HCEC 1CT (cell line): Measurements from ENCODE around the gene NR2C1.
A peak's percentile ranks its signal among the peaks of the same experiment; 100 is the strongest.

Experiments
- DNase-seq: peaks from one replicate; pipeline ENCODE4 v3.0.0-alpha.2; 2017

The NR2C1 gene

DNA sequence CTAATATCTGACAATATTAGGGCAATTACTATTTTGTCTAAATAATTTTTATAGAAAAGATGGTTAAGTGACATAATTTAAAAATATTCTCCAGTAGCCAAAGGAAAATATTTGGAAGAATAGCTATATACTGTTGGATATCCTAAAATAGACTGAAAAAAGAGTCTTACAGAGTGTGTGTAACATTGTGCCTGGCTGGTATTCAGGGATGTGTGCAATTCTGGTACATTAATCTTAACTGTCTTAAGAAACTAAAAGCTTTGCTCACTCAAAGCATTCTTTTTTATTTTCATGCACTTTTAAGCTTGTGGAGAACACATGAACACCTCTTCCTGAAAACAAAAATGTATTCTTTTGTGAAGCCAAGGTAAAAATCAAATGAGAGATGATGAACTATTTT lies 10.1 kb upstream of the NR2C1 start:
- no peak for DNase-seq

DNA sequence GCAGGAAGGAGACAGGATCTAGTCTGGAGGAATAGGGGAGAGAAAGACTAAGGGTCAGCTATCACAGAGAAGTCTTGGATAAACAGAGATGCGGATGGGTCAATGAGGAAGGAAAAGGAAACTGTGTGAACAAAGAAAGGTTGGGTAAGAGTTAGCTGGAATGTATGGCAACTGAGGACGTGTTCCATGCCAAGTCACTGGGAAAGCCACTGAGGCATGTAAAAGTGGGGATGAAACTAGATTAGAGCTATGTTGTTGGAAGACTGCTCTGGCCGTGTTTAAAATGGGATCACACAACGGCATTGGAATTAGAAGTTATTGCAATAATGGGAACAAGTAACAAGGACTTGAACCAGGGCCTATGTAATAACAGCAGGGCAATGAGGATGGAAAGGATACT lies 3.9 kb upstream of the NR2C1 start:
- no peak for DNase-seq

DNA sequence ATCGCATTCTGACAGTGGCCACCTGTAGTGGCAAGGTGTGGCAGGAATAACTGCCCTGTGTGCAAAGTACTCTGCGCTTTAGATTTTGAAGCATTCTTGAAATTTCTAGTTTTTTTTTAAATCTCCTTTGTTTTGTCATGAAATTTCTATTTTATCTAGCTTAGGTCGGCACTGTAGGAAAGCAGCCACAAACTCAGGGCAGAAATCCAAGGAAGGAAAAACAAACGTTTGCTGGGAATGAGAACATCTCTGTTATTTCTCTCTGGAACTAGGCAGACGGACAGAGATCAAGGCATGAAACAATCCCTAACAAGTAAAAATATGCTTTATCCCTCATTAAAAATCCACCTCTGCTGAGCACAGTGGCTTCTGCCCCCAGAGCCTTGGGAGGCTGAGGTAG lies 1.3 kb upstream of the NR2C1 start:
- no peak for DNase-seq

DNA sequence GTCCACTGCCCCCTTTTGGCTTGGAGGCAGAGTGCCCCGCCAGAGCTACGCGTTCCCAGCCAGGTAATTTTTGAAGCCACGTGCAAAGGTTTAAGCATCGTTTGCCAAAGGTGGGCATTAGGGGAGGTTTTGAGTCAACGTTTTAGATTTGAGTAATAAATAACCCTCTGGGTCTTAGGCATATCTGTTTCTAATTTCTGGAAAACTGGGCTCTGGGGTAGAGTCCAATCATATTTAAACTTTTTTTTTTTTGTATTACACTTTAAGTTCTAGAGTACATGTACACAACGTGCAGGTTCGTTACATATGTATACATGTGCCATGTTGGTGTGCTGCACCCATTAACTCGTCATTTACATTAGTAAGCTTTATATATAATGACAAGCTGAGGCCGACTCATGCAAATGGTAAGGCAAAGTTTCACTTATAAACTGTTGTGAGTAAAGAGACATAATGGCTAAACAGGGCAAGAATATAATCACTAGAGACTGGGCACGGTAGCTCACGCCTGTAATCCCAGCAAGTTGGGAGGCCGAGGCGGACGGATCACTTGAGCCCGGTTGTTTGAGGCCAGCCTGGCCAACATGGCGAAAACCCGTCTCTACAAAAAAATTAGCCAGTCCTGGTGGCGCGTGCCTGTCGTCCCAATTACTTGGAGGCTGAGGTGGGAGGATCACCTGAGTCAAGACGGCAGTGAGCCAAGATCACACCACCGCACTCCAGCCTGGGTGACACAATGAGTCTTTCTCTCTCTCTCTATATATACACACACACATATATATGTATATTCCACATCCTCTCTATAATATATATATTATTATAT lies 491 bp upstream of the NR2C1 start:
- no peak for DNase-seq

DNA sequence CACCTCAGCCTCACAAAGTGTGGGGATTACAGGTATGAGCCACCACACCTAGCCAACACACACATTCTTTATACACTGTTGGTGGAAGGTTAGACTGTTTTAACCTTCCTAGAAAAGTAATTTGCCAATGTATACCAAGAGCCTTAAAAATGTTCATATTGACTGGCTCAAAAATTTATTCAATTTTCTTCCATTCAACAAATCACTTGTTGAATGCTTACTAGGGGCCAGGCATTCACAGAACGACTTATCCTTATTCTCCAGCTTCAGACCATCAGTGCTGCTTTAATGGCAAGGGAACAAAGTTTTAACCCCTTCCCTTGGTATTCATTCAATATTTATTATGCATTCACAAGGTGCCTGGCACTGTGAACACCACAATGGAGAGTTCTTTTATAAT lies 3.0 kb downstream of the NR2C1 start:
- no peak for DNase-seq

DNA sequence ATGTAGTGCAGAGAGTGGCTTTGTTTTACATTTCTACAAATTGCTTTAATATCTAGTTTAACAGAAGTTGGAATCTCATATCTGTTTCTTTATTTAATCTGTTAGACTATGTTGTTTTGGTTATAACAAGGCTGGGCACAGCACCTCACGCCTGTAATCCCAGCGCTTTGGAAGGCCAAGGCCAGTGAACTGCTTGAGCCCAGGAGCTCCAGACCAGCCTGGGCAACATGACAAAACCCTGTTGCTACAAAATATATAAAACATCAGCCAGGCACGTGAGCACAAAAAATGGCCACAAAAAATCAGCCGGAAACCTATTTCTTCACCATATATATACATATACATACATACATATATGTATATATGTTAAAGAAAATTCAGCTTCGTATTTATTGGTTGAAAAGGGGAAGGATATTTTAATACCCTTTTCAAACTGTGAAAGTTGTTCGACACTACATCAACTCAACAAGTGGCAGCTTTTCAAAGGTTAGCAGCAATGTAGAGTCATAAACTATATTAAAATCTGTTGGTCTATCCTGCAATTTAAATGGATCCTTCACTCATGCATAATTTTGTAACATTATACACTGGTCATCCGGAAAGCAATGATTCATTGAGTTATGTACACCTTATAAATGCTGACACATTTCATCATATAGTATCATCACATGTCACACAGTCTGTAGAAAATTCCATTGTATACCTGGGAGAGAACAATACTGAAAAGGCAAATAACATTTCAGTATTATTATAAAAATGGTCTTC lies 7.1 kb downstream of the NR2C1 start:
- no peak for DNase-seq

DNA sequence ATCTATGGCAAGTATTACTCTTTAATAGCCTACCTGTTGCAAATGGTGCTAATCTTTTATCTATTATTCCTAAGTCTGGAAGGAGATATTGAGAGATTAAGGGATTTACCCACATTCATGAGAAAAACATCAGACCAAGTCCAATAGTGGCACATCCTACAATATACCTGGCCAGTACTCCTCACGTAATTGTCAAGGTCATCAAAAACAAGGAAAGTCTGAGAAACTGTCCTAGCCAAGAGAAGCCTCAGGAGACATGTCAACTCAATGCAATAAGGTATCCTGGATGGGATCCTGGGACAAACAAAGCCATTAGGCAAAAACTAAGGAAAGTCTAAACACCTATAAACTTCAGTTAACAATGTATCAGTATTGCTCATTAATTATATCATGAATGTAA lies 12.5 kb downstream of the NR2C1 start:
- no peak for DNase-seq

DNA sequence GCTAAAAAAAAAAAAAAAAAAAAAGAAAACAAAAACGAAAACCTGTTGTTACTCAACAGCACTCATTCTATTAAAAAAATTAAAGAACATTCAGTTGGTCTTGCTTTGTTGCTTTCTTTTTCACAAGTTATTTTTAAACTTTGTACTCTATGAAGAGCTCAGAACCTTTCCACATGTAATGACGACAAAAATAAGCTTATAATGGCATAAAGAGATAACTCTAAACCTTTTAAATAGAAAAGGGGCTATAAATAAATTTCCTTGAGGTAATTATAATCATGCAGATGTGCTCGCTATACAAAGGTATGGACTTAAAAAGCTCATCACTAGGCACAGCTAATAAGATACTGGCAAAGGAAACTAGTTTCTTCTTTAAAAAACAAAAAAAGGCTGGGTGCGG lies 13.4 kb downstream of the NR2C1 start:
- DNase-seq, result no peak

DNA sequence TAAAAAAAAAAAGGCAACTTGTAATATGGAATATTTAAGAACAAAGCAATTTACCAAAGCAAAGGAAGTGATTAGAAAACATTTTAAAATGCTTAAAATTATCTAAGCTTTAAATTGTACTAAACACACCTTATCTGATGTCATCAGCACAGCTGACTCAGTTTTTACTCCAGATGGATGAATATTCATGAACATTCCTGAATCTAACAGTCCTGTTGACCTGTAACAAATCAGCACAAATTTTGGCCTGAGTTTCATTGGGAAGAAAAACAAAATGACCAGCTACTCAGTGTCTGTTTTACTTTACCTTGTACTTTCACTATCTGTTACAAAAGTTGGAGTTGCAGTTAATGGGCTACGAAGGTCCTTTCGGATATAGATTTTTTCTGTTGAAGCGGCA lies 16.0 kb downstream of the NR2C1 start:
- no peak for DNase-seq

DNA sequence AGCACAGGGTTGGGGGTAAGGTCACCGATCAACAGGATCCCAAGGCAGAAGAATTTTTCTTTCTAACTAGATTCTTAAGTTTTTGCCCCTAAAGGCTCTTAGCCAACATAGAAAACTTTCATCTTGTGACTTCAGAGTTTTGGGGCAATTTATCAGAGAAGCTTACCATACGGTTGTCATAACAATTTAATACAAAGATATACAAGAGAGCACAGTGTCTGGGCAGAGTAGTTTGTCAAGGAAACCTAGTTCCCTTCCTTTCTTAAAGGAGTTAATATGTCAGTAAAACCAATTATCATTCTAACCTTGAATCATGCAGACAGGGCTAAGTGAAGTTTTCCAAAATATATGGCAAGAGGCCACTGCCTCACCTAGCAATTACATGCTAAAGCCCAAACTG lies 18.4 kb downstream of the NR2C1 start:
- no peak for DNase-seq

DNA sequence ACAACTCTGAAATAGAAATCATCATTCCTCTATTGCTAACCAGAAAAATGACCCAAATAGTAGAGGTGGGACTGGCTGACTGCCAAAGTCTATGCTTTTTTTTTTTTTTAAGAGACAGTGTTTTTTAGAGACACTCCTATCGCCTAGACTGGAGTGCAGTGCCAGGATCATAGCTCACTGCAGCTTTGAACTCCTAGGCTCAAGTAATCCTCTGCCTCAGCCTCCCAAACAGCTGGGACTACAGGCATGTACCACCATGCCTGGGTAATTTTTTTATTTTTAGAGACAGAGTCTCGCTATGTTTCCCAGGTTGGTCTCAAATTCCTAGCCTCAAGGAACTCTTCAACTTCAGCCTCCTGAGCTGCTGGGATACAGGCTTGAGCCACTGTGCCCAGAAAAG lies 19.2 kb downstream of the NR2C1 start:
- no peak for DNase-seq

DNA sequence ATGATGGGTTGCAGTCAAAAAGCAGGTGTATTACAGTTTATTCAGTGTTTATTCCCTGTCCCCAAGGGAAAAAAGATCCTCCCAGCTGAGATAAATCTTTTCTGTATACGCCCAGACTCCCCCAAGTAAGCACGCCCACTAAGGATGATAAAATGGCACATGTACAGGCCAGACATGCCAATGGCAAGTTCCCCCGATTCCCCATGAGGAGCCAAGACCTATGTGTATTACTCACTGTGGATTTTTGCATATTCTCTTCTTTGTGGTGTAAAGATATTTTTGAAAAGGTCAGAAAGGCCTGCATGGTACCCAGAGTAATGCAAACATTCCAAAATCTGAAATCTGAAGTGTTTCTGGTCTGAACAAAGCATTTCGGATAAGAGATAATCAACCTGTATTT lies 22.2 kb downstream of the NR2C1 start:
- DNase-seq, result no peak

DNA sequence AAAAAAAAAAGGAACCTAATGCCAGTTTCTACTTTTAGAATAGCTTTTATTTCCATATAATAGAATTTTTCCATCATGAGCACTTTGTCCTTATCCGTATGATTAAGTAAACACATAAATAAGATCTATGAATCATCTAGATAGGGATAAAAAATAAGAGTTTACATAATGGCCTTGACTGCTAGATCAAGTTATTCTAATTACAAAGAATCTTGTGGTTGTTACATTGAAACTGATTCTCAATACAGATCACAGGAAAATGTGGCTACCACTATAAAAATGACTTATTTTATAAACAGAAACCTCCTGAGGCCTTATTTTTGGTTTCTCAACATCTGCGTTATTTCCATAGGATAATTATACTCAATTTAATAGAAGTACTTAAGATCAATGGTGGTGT lies 35.5 kb downstream of the NR2C1 start:
- DNase-seq, result peak; percentile 16

DNA sequence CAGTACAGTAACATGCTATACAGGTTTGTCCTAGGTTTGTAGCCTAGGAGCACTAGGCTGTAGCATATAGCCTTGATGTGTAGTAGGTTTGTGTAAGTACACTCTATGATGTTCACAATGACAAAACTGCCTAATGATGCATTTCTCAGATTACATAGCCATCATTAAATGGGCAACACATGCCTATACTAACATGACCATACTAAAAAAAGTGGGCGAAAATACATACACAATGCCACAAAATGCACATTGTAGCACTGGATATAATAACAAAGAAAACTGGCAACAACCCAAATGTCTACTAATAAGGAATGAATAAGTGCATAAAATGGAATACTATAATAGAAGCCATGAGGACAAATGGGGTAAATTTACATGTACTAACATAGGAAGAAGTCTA lies 38.7 kb downstream of the NR2C1 start:
- DNase-seq, result no peak

DNA sequence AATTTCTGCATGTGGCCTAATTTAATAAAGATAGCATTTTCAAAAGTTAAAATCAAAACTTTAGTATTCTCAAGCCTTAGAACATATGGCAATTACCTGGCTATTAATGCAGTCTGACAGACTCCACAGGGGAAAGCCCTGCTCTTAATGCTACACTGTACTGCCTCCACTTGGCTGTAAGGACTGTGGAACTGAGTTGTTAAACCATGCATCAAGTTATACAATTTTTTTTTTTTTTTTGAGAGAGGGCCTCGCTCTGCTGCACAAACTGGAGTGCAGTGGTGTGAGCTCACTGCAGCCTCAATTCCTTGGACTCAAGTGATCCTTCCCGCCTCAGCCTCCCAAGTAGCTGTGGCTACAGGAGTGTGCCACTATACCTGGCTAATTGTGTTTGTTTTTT lies 50.9 kb downstream of the NR2C1 start:
- no peak for DNase-seq

DNA sequence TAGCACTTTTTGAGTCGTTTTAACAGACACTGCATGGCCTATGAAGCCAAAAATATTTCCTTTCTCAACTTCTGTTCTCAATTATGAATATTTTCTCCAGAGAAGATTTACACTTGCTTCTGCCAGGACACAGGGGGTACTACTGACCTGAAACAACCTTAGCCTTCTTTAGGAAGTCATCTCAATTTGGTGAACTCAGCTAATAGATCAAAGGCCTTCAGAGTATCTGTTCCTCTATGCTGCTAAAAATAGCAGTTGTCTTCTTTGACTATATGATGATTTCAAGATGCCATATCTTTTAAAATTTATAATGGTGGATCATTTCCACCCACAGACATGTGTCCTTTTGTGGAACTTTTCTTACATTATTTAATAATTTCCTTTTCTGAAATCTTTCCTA lies 55.9 kb downstream of the NR2C1 start:
- DNase-seq, result no peak

DNA sequence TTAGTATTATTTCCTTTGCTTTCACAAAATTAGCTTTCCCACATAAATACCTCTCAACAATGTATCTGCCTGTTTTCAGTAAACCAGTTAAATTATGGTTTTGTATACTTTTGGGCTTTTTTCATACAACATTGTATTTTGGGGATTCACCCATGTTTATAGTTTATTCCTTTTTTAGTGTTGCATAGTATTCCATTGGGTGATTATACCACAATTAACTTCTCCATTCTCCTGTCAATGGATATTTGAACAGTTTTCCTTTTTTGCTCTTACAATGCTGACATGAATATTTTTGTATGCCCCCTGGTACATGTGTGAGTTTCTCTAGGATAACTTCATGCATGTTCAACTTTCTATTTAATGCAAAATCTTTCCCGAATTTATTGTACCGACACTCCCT lies 57.3 kb downstream of the NR2C1 start:
- DNase-seq, result no peak

DNA sequence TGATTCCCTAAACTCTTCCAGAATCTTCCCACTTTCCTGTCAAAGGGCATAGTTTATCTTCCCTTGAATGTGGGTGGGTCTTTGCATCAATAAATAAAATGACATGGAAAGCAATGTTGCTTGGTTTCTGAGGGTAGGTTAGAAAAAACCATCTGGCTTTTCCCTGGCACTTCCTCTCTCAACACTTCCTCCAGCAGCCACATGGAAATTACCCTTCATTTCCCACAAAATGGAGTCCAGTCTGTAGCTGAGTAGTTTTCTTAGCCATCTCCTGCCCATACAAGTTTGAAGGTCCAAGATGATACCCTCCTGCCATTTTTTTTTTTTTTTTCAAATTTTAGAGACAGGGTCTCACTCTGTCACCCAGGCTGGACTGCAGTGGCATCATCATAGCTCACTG lies 58.9 kb downstream of the NR2C1 start:
- no peak for DNase-seq

DNA sequence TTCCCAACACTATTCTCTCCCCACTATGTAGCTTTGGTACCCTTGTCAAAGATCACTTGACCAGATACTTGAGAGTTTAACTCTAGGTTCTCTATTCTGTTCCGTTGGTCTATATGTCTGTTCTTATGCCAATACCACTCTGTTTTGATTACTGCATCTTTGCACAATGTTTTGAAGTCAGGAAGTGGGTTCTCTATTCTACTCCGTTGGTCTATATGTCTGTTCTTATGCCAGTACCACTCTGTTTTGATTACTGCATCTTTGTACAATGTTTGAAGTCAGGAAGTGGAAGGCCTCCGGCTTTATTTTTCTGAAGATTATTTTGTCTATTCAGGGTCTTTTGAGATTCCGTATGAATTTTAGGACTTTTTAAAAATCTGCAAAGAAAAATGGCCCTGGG lies 67.2 kb downstream of the NR2C1 start:
- DNase-seq, result no peak

DNA sequence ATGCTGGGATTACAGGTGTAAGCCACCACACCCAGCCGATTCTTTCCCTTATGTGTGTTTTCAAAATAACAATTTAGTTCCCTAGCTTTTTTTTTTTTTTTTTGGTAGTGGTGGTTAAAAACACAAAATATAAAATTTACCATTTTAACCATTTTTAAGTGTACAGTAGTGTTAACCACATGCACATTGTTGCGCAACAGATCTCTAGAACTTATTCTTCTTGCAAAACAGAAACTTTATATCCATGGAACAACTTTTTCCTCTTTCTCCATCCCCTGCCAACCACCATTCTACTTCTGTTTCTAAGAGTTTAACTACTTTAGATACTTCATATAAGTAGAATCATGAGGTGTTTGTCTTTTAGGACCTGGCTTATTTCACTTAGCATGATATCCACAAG lies 68.8 kb downstream of the NR2C1 start:
- peak; percentile 23 for DNase-seq

DNA sequence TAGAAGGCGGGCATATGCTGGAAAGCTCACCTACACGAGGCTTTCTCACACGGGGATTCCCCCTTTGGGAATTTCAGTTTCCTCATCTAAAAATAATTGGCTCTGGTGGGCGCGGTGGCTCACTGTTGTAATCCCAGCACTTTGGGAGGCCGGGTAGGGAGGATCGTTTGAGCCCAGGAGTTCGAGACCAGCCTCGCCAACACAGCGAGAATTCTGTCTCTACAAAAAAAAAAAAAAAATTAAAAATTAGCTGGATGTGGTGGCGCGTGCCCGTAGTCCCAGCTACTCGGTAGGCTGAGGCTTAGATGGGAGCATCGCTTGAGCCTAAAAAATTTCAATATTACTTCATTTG lies 69.5 kb downstream of the NR2C1 start:
- DNase-seq, result no peak

DNA sequence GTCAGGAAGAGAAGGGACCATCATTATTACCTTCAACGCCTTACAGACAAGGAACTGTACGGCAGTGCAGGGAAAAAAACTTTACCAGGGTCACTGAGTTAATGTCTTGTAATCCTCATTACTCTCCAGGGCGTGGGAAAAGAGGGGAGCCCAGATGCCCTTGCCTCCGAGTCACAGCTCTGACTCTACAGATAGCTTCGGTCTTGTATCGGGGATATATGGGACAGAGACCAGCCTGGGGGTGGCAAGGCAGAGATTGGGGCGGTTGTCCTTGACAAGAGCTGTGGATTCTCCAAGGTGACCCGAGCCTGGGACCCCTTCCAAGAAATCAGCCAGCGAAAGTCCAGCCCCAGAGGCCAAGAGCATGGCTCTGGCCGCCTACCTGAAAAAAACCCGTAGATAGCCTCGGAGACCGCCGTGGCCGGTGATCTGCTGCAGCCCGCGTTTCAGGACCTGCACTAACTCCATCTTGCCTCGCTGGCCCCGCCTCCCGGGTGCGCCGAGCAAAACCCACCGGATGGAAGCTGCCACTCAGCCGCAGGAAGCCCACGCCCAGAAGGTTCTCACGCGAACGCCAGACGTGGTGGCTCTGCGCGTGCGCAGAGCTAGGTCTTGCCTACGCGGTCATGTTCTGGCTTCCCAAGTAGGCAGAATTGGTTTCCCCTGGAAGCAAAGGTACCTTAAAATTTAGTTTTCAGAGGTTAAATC lies 70.1 kb downstream of the NR2C1 start, which contains the start of gene NDUFA12:
Gene NDUFA12 (minus strand): TSS at position 485 of the 708 bp plus-strand sequence. CDS start 17 bp downstream, at position 468.
- DNase-seq, result peak; percentile 95

DNA sequence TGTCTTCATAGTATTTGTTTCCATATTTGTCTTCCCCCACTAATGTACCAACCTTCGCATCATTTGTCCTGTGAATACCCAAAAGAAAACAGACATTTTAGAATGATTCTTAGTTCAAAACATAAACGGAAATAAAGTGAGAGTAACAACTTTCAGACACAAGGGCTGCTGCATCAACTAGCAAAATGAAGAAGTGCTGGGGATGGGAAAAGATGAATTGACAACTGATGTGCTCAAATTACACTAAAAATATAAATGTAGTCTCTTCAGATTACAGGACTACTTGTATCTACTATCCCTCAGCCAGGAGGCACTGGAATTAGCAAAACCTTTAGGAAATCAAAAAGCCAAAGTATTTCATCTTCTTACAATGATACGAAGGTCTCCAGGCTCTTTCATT lies 70.7 kb downstream of the NR2C1 start:
- DNase-seq, result no peak

DNA sequence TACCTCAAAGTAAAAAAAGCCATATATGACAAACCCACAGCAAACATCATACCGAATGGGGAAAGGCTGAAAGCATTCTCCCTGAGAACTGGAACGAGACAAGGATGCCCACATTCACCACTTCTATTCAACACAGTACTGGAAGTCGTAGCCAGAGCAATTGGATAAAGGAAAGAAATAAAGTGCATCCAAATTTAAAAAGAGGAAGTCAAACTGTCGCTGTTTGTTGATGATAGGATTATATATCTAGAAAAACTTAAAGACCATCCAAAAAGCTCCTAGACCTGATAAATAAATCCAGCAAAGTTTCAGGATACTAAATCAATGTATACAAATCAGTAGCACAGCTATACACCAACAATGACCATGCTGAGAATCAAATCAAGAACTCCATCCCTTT lies 75.1 kb downstream of the NR2C1 start:
- DNase-seq, result no peak
